Lung (tissue), 12 donors: Measurements from ENCODE around the gene CARMIL1. TPM values are rescaled to one million over a fixed set of nuclear protein-coding genes. Genes with fewer than 3 reads are reported as not detected.

ENCODE experiments used
- ATAC-seq: fragments of 200-7000 bp; cut with Tn5 transposase; one replicate; pipeline ENCODE4 v1.9.1; 2020; ENCODE audit warnings: moderate number of reproducible peaks; ENCODE audit not compliant: insufficient read depth, low FRiP score
- DNase-seq, 3 donors: peaks; one replicate each; pipeline ENCODE4 v3.0.0-alpha.2; 2013 to 2017
- H3K27ac ChIP-seq, 2 donors: one replicate each; pipeline ENCODE4 v1.5.1; 2013; ENCODE audit warnings: mild to moderate bottlenecking in 2 of 2, moderate library complexity in 2 of 2, control low read depth in 1 of 2, inconsistent platforms in 1 of 2, low read depth in 1 of 2, low read length in 1 of 2
- H3K27me3 ChIP-seq, 3 donors: one replicate each; pipeline ENCODE4 v1.5.1; 2013; ENCODE audit warnings: low read length in 2 of 3; ENCODE audit not compliant: control insufficient read depth in 3 of 3, insufficient read depth in 3 of 3
- H3K36me3 ChIP-seq, 4 donors: one replicate each; pipeline ENCODE4 v1.5.1; 2013; ENCODE audit warnings: low read length in 4 of 4, mild to moderate bottlenecking in 1 of 4, moderate library complexity in 1 of 4; ENCODE audit not compliant: control insufficient read depth in 4 of 4, insufficient read depth in 4 of 4
- H3K4me1 ChIP-seq, 5 donors: one replicate each; pipeline ENCODE4 v1.5.1; 2013; ENCODE audit warnings: low read length in 5 of 5, mild to moderate bottlenecking in 2 of 5, moderate library complexity in 1 of 5; ENCODE audit not compliant: control insufficient read depth in 5 of 5, insufficient read depth in 5 of 5
- H3K4me3 ChIP-seq: one replicate; pipeline ENCODE4 v1.5.1; 2013; ENCODE audit warnings: mild to moderate bottlenecking, control low read depth, moderate library complexity
- H3K9ac ChIP-seq, 2 donors: one replicate each; pipeline ENCODE4 v1.5.1; 2013; ENCODE audit warnings: low read length in 2 of 2, control low read depth in 1 of 2; ENCODE audit not compliant: insufficient read depth in 1 of 2
- H3K9me3 ChIP-seq, 4 donors: one replicate each; pipeline ENCODE4 v1.5.1; 2013; ENCODE audit warnings: low read length in 3 of 4, mild to moderate bottlenecking in 1 of 4, moderate library complexity in 1 of 4; ENCODE audit not compliant: control insufficient read depth in 4 of 4, insufficient read depth in 3 of 4
- WGBS, 2 donors: extraction: QIAGEN DNeasy Blood & Tissue Kit; methylation state at CpG; one replicate each; pipeline ENCODE4 v1.1.7; 2013; 5-methylcytosine and 5-hydroxymethylcytosine counted together
- polyA plus RNA-seq, 2 donors: library from polyadenylated mRNA; stranded (reverse); fragments of 200-250 nt; gene quantifications; one replicate each; pipeline ENCODE4 v1.2.1, GENCODE V29; 2013
- total RNA-seq, 2 donors: library from RNA; depleted of rRNA in 1 of 2; stranded (reverse); fragments of >200 nt in 1 of 2; gene quantifications; one replicate each; pipeline ENCODE4 v1.2.1, GENCODE V29; 2014 to 2021
- TF ChIP-seq, protein P1 (sequence below): IDR thresholded peaks from 2 replicates; pipeline ENCODE4 v1.5.1; 2012; ENCODE audit warnings: mild to moderate bottlenecking; ENCODE audit errors: control extremely low read depth, extremely low read depth
- donor health status: control.
- donor health status: control.
- donor health status: Bipolar disorder and iron deficiency.
- donor health status: healthy.
- donor health status: DM: yes; HTN: yes; CAD: no.

CARMIL1 gene
- total and polyA plus RNA-seq, 4 donors = 8.0 to 38.3 (median 34.9) TPM

DNA sequence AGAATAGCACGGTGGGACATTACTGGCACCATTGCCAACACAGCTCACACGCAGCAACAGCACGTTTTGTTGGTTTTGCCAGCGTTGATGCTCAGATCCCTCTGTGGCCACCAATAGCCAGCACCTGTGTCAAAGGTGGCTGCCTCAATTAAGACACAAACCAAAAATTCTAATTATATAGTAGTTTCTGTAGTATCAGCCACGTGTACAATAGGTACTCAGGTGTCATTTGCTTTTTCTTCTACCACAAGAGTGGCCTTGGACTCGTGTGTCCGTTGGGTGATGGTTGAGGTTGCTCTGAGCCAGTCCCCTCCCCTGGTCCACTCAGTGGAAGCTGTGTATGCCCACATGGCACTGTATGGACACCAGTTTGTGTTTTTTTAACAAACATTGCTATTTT lies 105.1 kb downstream of the CARMIL1 start:
- DNase-seq = no peak
- 93 to 95% methylated on average over 7 of the region's 7 CpGs for WGBS, 2 donors

DNA sequence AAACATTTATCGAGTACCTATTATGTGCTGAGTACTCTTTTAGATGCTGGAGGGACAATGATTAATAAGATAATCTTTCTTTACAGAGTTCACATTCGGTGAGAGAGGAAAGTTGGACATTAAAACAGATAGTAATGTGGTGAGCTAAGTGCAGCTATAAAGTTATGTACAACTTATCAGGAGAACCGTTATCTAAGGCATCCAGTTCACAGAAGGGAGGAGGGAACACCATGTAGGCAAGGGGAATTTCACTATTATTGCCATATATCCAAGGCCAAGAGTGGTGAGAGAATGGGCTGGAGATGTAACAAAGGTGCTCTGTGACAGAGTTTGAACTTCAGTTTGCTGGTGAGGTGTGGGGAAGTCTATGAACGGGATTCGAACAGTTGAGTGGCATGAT lies 105.8 kb downstream of the CARMIL1 start:
- Histone ChIP-seq H3K4me1 (peaks cover 0 to 6% (median 3%) of the 10 kb centered on the region in 5 donors), H3K27me3 (no peaks in the 10 kb centered on the region), H3K27ac (no peak overlapping the region), H3K9ac (no peak overlapping the region), H3K9me3 (no peaks in the 10 kb centered on the region), H3K36me3 (no peaks in the 10 kb centered on the region), H3K4me3 (no peak overlapping the region)
- TF ChIP-seq, protein P1, sequence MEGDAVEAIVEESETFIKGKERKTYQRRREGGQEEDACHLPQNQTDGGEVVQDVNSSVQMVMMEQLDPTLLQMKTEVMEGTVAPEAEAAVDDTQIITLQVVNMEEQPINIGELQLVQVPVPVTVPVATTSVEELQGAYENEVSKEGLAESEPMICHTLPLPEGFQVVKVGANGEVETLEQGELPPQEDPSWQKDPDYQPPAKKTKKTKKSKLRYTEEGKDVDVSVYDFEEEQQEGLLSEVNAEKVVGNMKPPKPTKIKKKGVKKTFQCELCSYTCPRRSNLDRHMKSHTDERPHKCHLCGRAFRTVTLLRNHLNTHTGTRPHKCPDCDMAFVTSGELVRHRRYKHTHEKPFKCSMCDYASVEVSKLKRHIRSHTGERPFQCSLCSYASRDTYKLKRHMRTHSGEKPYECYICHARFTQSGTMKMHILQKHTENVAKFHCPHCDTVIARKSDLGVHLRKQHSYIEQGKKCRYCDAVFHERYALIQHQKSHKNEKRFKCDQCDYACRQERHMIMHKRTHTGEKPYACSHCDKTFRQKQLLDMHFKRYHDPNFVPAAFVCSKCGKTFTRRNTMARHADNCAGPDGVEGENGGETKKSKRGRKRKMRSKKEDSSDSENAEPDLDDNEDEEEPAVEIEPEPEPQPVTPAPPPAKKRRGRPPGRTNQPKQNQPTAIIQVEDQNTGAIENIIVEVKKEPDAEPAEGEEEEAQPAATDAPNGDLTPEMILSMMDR = no peak
- ATAC-seq (no peak), DNase-seq (no peak)
- 73 to 84% methylated on average over 5 of the region's 5 CpGs for WGBS, 2 donors

More for the DNA sequence above, 105.1 kb downstream of the CARMIL1 start:
- ATAC-seq = no peak
- H3K9me3 ChIP-seq = no peaks in the 10 kb centered on the region
- H3K4me3 ChIP-seq = no peak overlapping the region
- no peaks in the 10 kb centered on the region for H3K27me3 ChIP-seq
- TF ChIP-seq, protein P1 = no peak
- H3K4me1 ChIP-seq = no peaks in the 10 kb centered on the region
- H3K9ac ChIP-seq = no peak overlapping the region
- H3K36me3 ChIP-seq = no peaks in the 10 kb centered on the region
- H3K27ac ChIP-seq = no peak overlapping the region

DNA sequence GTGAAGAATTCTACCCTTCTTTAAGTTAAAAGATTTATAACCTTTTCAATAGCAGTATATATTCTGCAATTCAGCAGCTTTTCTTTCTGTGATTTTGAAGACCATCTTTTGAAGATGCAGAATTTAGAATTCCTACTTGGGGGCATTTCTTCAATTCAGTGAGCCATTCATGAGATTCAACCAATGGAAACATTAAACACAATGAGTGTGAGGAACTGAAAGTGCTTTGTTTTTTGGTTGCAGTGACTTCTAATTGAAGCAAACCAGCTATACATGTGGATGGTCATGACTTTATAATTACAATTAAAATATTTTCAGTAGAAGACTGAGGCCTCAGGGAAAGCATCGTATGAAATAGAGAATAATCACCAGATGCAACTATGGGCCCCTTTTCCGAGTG lies 108.3 kb downstream of the CARMIL1 start:
- H3K9me3 ChIP-seq = no peaks in the 10 kb centered on the region
- ATAC-seq = no peak
- H3K36me3 ChIP-seq = no peaks in the 10 kb centered on the region
- WGBS, 2 donors = 92% methylated on average over 2 of the region's 2 CpGs
- H3K9ac ChIP-seq = no peak overlapping the region
- H3K4me1 ChIP-seq = peaks cover 0 to 8% (median 4%) of the 10 kb centered on the region in 5 donors
- no peak overlapping the region for H3K27ac ChIP-seq
- no peaks in the 10 kb centered on the region for H3K27me3 ChIP-seq
- TF ChIP-seq, protein P1 = no peak
- H3K4me3 ChIP-seq = no peak overlapping the region
- no peak for DNase-seq

DNA sequence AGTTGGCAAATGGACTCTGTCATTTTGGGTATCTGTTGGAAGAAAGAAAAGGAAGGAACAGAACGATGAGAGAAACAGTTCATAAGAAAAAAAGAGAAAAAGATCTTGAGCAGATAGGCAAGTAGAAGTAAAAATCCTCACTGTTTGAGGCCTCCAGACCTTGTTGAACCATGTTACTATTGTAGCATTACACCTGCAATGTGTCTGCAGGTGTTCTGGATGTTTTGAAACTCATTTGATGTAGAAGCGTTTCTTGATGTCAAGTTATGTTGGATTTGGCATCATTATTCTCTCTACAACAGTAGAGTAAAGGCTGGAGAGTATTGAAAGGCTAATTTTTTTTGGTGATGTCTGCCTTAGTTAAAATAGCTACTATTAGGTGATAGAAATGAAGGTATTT lies 108.7 kb downstream of the CARMIL1 start:
- no peaks in the 10 kb centered on the region for H3K9me3 ChIP-seq
- no peaks in the 10 kb centered on the region for H3K36me3 ChIP-seq
- H3K4me3 ChIP-seq = no peak overlapping the region
- no peak overlapping the region for H3K9ac ChIP-seq
- 70% methylated on average over 2 of the region's 2 CpGs for WGBS, 2 donors
- TF ChIP-seq, protein P1 = no peak
- H3K27me3 ChIP-seq = no peaks in the 10 kb centered on the region
- no peak overlapping the region for H3K27ac ChIP-seq
- DNase-seq (no peak), ATAC-seq (no peak)
- H3K4me1 ChIP-seq = peaks cover 0 to 8% (median 4%) of the 10 kb centered on the region in 5 donors
